CD4-positive, CD25-positive, alpha-beta regulatory T cell (primary cell): ENCODE data around the gene TNFRSF13B. TPM values are rescaled to one million over a fixed set of nuclear protein-coding genes. Genes with fewer than 3 reads are reported as not detected.
A peak's percentile ranks its signal among the peaks of the same experiment; 100 is the strongest.
"Not testable (repeated sequence)": the region's sequence is repeated elsewhere in the genome, so short reads cannot be mapped to it uniquely, and the experiment has no call there.

Experiments used
- ATAC-seq, 2 donors: fragments of 150-1000 bp; cut with Tn5 transposase; one replicate each; pipeline ENCODE4 v1.10.0; 2021; ENCODE audit warnings: low read depth in 2 of 2, moderate number of reproducible peaks in 2 of 2, moderate library complexity in 1 of 2
- DNase-seq, 3 donors: peaks; one replicate each; pipeline versions ENCODE4 v3.0.0 to v3.0.0-alpha.2; 2012 to 2022; ENCODE audit warnings: mixed read lengths in 1 of 3
- H3K27ac ChIP-seq: one replicate; pipeline ENCODE4 v1.7.0; 2013; ENCODE audit warnings: mild to moderate bottlenecking, low read length; ENCODE audit not compliant: insufficient read depth, poor library complexity, severe bottlenecking
- H3K27me3 ChIP-seq: one replicate; pipeline ENCODE4 v1.7.0; 2013; ENCODE audit warnings: low read length; ENCODE audit not compliant: control insufficient read depth, insufficient read depth
- H3K36me3 ChIP-seq: one replicate; pipeline ENCODE4 v1.7.0; 2013; ENCODE audit warnings: mild to moderate bottlenecking, low read length, moderate library complexity; ENCODE audit not compliant: control insufficient read depth, insufficient read depth
- H3K4me1 ChIP-seq: 2 replicates; pipeline ENCODE4 v1.7.0; 2013; ENCODE audit warnings: mild to moderate bottlenecking, low read length; ENCODE audit not compliant: insufficient read depth, control insufficient read depth, poor library complexity, severe bottlenecking
- H3K4me3 ChIP-seq: one replicate; pipeline ENCODE4 v1.7.0; 2013; ENCODE audit warnings: low read depth, mild to moderate bottlenecking, low read length, moderate library complexity
- H3K9me3 ChIP-seq, 2 experiments: 1 replicate in 1 of 2; 2 replicates in 1 of 2; pipeline ENCODE4 v1.7.0; 2013; ENCODE audit warnings: low read length in 2 of 2, mild to moderate bottlenecking in 1 of 2, moderate library complexity in 1 of 2; ENCODE audit not compliant: control insufficient read depth in 2 of 2
- H3K27ac Mint-ChIP-seq, 3 donors: one replicate each; pipeline ENCODE4 v1.8.0; 2020 to 2022; ENCODE audit warnings: mild to moderate bottlenecking in 3 of 3, mixed read lengths in 3 of 3, moderate library complexity in 2 of 3
- H3K27me3 Mint-ChIP-seq: one replicate; pipeline ENCODE4 v1.8.0; 2022; ENCODE audit warnings: mild to moderate bottlenecking, mixed read lengths
- H3K36me3 Mint-ChIP-seq: one replicate; pipeline ENCODE4 v1.8.0; 2020; ENCODE audit warnings: mixed read lengths
- H3K4me1 Mint-ChIP-seq, 4 donors: one replicate each; pipeline ENCODE4 v1.8.0; 2020 to 2022; ENCODE audit warnings: mixed read lengths in 4 of 4, mild to moderate bottlenecking in 1 of 4
- H3K4me3 Mint-ChIP-seq, 4 donors: one replicate each; pipeline ENCODE4 v1.8.0; 2020 to 2022; ENCODE audit warnings: mild to moderate bottlenecking in 4 of 4, mixed read lengths in 4 of 4, moderate library complexity in 3 of 4
- H3K9me3 Mint-ChIP-seq, 7 donors: one replicate each; pipeline ENCODE4 v1.8.0; 2020 to 2022; ENCODE audit warnings: mixed read lengths in 7 of 7, mild to moderate bottlenecking in 3 of 7, moderate library complexity in 2 of 7
- polyA plus RNA-seq, 4 donors: library from polyadenylated mRNA; unstranded; fragments of 300-500 nt; fragmentation: Illumina TruSeq; gene quantifications; one replicate each; pipeline ENCODE4 v1.2.3, GENCODE V29; 2021
- total RNA-seq: library from RNA; stranded (reverse); gene quantifications from one replicate; pipeline ENCODE4 v1.2.3, GENCODE V29; 2022

TNFRSF13B gene
- total and polyA plus RNA-seq, 5 donors from 2014 or later = 0.73 to 4.8 (median 3.1) TPM

- Histone ChIP-seq H3K27me3 (no peaks in the 10 kb centered on the region), H3K4me3 (no peak overlapping the region), H3K36me3 (no peaks in the 10 kb centered on the region), H3K4me1 (peaks cover 7% of the 10 kb centered on the region), H3K27ac (peak overlapping the region; percentile 23), H3K9me3 (no peaks in the 10 kb centered on the region)
- Mint-ChIP-seq H3K4me3 (peak overlapping the region in 3 of 4 donors; percentile 5 to 46 (median 7)), H3K27me3 (peaks cover 9% of the 10 kb centered on the region), H3K36me3 (no peaks in the 10 kb centered on the region), H3K27ac (peak overlapping the region in 2 of 3 donors; percentile 41 to 43), H3K9me3 (no peaks in the 10 kb centered on the region), H3K4me1 (peaks cover 4 to 24% (median 7%) of the 10 kb centered on the region in 4 donors)
- ATAC-seq = no peak
- peak in 1 of 3 donors; percentile 45 for DNase-seq
These were observed 1.7 kb downstream of the TNFRSF13B start for GRCh38 chr17:16969931-16970906.

GRCh38 chr17:16968786-16969185 lies 3.1 kb downstream of the TNFRSF13B start:
- Mint-ChIP-seq H3K36me3 (no peaks in the 10 kb centered on the region), H3K4me1 (peaks cover 2 to 20% (median 6%) of the 10 kb centered on the region in 4 donors), H3K9me3 (no peaks in the 10 kb centered on the region), H3K27ac (no peak overlapping the region), H3K4me3 (no peak overlapping the region), H3K27me3 (peaks cover 9% of the 10 kb centered on the region)
- no peaks in the 10 kb centered on the region for H3K27me3 ChIP-seq
- ATAC-seq (no peak), DNase-seq (no peak)
- no peak overlapping the region for H3K27ac ChIP-seq
- peak overlapping the region; percentile 3 for H3K4me3 ChIP-seq
- no peaks in the 10 kb centered on the region for H3K9me3 ChIP-seq
- H3K4me1 ChIP-seq = peaks cover 4% of the 10 kb centered on the region
- H3K36me3 ChIP-seq = no peaks in the 10 kb centered on the region

GRCh38 chr17:16962804-16963203 lies 9.1 kb downstream of the TNFRSF13B start:
- Histone ChIP-seq H3K27ac (no peak overlapping the region), H3K27me3 (no peaks in the 10 kb centered on the region), H3K4me3 (no peak overlapping the region), H3K4me1 (no peaks in the 10 kb centered on the region), H3K36me3 (no peaks in the 10 kb centered on the region), H3K9me3 (no peaks in the 10 kb centered on the region)
- Mint-ChIP-seq H3K4me3 (no peak overlapping the region), H3K4me1 (peaks cover 0 to 5% (median 3%) of the 10 kb centered on the region in 4 donors), H3K27ac (no peak overlapping the region), H3K9me3 (peaks cover 0 to 3% (median 0%) of the 10 kb centered on the region in 7 donors), H3K36me3 (peaks cover 6% of the 10 kb centered on the region), H3K27me3 (peaks cover 23% of the 10 kb centered on the region)
- ATAC-seq = no peak
- DNase-seq = no peak

- ATAC-seq (no peak), DNase-seq (no peak)
- H3K9me3 ChIP-seq = no peaks in the 10 kb centered on the region
- Mint-ChIP-seq H3K36me3 (peaks cover 6% of the 10 kb centered on the region), H3K27me3 (peaks cover 29% of the 10 kb centered on the region), H3K27ac (no peak overlapping the region), H3K4me1 (peaks cover 0 to 5% (median 3%) of the 10 kb centered on the region in 4 donors), H3K9me3 (peaks cover 0 to 3% (median 0%) of the 10 kb centered on the region in 7 donors), H3K4me3 (no peak overlapping the region)
- no peaks in the 10 kb centered on the region for H3K36me3 ChIP-seq
- H3K4me1 ChIP-seq = no peaks in the 10 kb centered on the region
- H3K27me3 ChIP-seq = peaks cover 6% of the 10 kb centered on the region
- H3K27ac ChIP-seq = no peak overlapping the region
- no peak overlapping the region for H3K4me3 ChIP-seq
These were observed 10.1 kb downstream of the TNFRSF13B start for GRCh38 chr17:16961792-16962191.

- not testable (repeated sequence) for H3K4me3 ChIP-seq, H3K27me3 ChIP-seq, H3K4me1 Mint-ChIP-seq, H3K27ac ChIP-seq, H3K9me3 Mint-ChIP-seq, ATAC-seq, H3K9me3 ChIP-seq, H3K36me3 Mint-ChIP-seq, H3K36me3 ChIP-seq, H3K27ac Mint-ChIP-seq, H3K4me3 Mint-ChIP-seq, H3K4me1 ChIP-seq, DNase-seq
- peaks cover 28% of the 10 kb centered on the region for H3K27me3 Mint-ChIP-seq
These were observed 10.9 kb downstream of the TNFRSF13B start for GRCh38 chr17:16961022-16961421.

GRCh38 chr17:16955011-16955410 lies 16.9 kb downstream of the TNFRSF13B start:
- not testable (repeated sequence) for H3K36me3 Mint-ChIP-seq, ATAC-seq, H3K27ac ChIP-seq, H3K4me3 ChIP-seq, DNase-seq, H3K4me3 Mint-ChIP-seq, H3K9me3 ChIP-seq, H3K4me1 Mint-ChIP-seq, H3K27ac Mint-ChIP-seq, H3K36me3 ChIP-seq, H3K4me1 ChIP-seq
- peaks cover 18% of the 10 kb centered on the region for H3K27me3 Mint-ChIP-seq
- H3K9me3 Mint-ChIP-seq = peaks cover 0 to 13% (median 2%) of the 10 kb centered on the region in 7 donors
- H3K27me3 ChIP-seq = peaks cover 12% of the 10 kb centered on the region

GRCh38 chr17:16954521-16954920 lies 17.4 kb downstream of the TNFRSF13B start:
- H3K9me3 Mint-ChIP-seq = peaks cover 0 to 12% (median 0%) of the 10 kb centered on the region in 7 donors
- ATAC-seq (no peak), DNase-seq (no peak)
- Histone ChIP-seq H3K4me1 (no peaks in the 10 kb centered on the region), H3K9me3 (no peaks in the 10 kb centered on the region), H3K27me3 (peaks cover 12% of the 10 kb centered on the region), H3K4me3 (no peak overlapping the region), H3K36me3 (no peaks in the 10 kb centered on the region), H3K27ac (no peak overlapping the region)
- H3K27ac Mint-ChIP-seq = peak overlapping the region in 1 of 3 donors; percentile 32
- H3K27me3 Mint-ChIP-seq = peaks cover 18% of the 10 kb centered on the region
- no peak overlapping the region for H3K4me3 Mint-ChIP-seq
- peaks cover 0 to 5% (median under 1%) of the 10 kb centered on the region in 4 donors for H3K4me1 Mint-ChIP-seq
- H3K36me3 Mint-ChIP-seq = no peaks in the 10 kb centered on the region
